Measurements from ENCODE around the gene CIBAR2. TPM values are rescaled to one million over a fixed set of nuclear protein-coding genes. Genes with fewer than 3 reads are reported as not detected.

The CIBAR2 gene
- total and polyA plus RNA-seq, 2 experiments from 2014 or later, result not detected

- DNase-seq, result no peak
- no peaks in the 10 kb centered on the region for H3K9me2 ChIP-seq (ENCODE audit: insufficient read depth)
- in situ Hi-C loops (cut with MboI), result no loop called here
- no peak overlapping the region for H3K4me2 ChIP-seq (ENCODE audit: unreplicated experiment)
- H3K79me2 ChIP-seq (ENCODE audit: insufficient read depth), result no peaks in the 10 kb centered on the region
- no peaks in the 10 kb centered on the region for H4K20me1 ChIP-seq (ENCODE audit: insufficient read depth)
- no peak overlapping the region for H2AFZ ChIP-seq
- H3K4me1 ChIP-seq (ENCODE audit: insufficient read depth), result no peaks in the 10 kb centered on the region
- 92 to 93% methylated on average over 22 of the region's 22 CpGs for WGBS, 2 experiments (ENCODE audit: low coverage in 1 of 2, low lambda C conversion rate in 2 of 2, missing lambda C conversion rate in 2 of 2)
- H3K9me3 ChIP-seq (ENCODE audit: low read depth), result no peaks in the 10 kb centered on the region
- H3F3A ChIP-seq (ENCODE audit: insufficient read depth), result no peaks in the 10 kb centered on the region
- no peak overlapping the region for H3K4me3 ChIP-seq
- H3K9ac ChIP-seq, result no peak overlapping the region
- no peaks in the 10 kb centered on the region for H3K36me3 ChIP-seq (ENCODE audit: low read depth)
- no peaks in the 10 kb centered on the region for H3K27me3 ChIP-seq (replicated peaks; ENCODE audit: insufficient read depth)
- TF ChIP-seq EZH2 (IDR thresholded peaks at IDR 0.05; ENCODE audit: insufficient read depth, poor library complexity, severe bottlenecking) (no peak), EZH2phosphoT487 (IDR thresholded peaks at IDR 0.05; ENCODE audit: insufficient read depth, low read depth) (no peak)
- no peak overlapping the region for H3K27ac ChIP-seq
Measured at GRCh38 chr16:85079785-85080570, 32.3 kb downstream of the CIBAR2 start.

DNA sequence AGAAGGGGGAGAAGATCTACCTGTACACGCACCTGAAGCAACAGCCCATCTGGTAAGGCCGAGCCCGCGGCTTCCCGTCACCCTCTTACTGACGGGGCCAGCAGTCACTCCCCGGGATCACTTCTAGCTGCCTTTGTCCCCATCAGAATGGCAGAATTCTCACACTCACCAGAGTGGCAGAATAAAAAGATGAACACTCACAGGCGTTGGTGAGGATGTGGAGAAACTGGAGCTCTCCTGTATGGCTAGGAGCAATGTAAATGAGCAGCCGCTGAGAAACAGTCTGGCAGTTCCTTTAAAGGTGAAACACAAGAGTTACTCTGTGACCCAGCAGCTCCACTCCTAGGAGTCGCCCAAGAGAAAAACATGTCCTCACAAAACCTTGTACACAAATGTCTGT lies 33.3 kb downstream of the CIBAR2 start:
- Histone ChIP-seq H3K4me3 (no peak overlapping the region), H2AFZ (no peak overlapping the region), H4K20me1 (ENCODE audit: insufficient read depth) (no peaks in the 10 kb centered on the region), H3K4me1 (ENCODE audit: insufficient read depth) (no peaks in the 10 kb centered on the region), H3K27ac (no peak overlapping the region), H3F3A (ENCODE audit: insufficient read depth) (no peaks in the 10 kb centered on the region), H3K4me2 (ENCODE audit: unreplicated experiment) (no peak overlapping the region), H3K9me3 (ENCODE audit: low read depth) (no peaks in the 10 kb centered on the region), H3K27me3 (replicated peaks; ENCODE audit: insufficient read depth) (no peaks in the 10 kb centered on the region), H3K9ac (no peak overlapping the region), H3K36me3 (ENCODE audit: low read depth) (no peaks in the 10 kb centered on the region), H3K79me2 (ENCODE audit: insufficient read depth) (no peaks in the 10 kb centered on the region), H3K9me2 (ENCODE audit: insufficient read depth) (no peaks in the 10 kb centered on the region)
- WGBS, 2 experiments (ENCODE audit: low coverage in 1 of 2, low lambda C conversion rate in 2 of 2, missing lambda C conversion rate in 2 of 2), result 98 to 99% methylated on average over 10 of the region's 10 CpGs
- TF ChIP-seq EZH2phosphoT487 (IDR thresholded peaks at IDR 0.05; ENCODE audit: insufficient read depth, low read depth) (no peak), EZH2 (IDR thresholded peaks at IDR 0.05; ENCODE audit: insufficient read depth, poor library complexity, severe bottlenecking) (no peak)
- no peak for DNase-seq
- in situ Hi-C loops (cut with MboI), result no loop called here

GRCh38 chr16:85078226-85078625 lies 34.0 kb downstream of the CIBAR2 start:
- H3K36me3 ChIP-seq (ENCODE audit: low read depth), result no peaks in the 10 kb centered on the region
- H3K27ac ChIP-seq, result no peak overlapping the region
- no peaks in the 10 kb centered on the region for H3K4me1 ChIP-seq (ENCODE audit: insufficient read depth)
- no peaks in the 10 kb centered on the region for H3K9me2 ChIP-seq (ENCODE audit: insufficient read depth)
- no peak overlapping the region for H3K4me2 ChIP-seq (ENCODE audit: unreplicated experiment)
- no peak overlapping the region for H2AFZ ChIP-seq
- in situ Hi-C loops (cut with MboI), result no loop called here
- H3K9me3 ChIP-seq (ENCODE audit: low read depth), result no peaks in the 10 kb centered on the region
- no peak overlapping the region for H3K4me3 ChIP-seq
- H3F3A ChIP-seq (ENCODE audit: insufficient read depth), result no peaks in the 10 kb centered on the region
- TF ChIP-seq EZH2 (IDR thresholded peaks at IDR 0.05; ENCODE audit: insufficient read depth, poor library complexity, severe bottlenecking) (no peak), EZH2phosphoT487 (IDR thresholded peaks at IDR 0.05; ENCODE audit: insufficient read depth, low read depth) (no peak)
- WGBS, 2 experiments (ENCODE audit: low coverage in 1 of 2, low lambda C conversion rate in 2 of 2, missing lambda C conversion rate in 2 of 2), result 94 to 97% methylated on average over 10 of the region's 10 CpGs
- no peak for DNase-seq
- no peaks in the 10 kb centered on the region for H4K20me1 ChIP-seq (ENCODE audit: insufficient read depth)
- H3K79me2 ChIP-seq (ENCODE audit: insufficient read depth), result no peaks in the 10 kb centered on the region
- H3K27me3 ChIP-seq (replicated peaks; ENCODE audit: insufficient read depth), result no peaks in the 10 kb centered on the region
- no peak overlapping the region for H3K9ac ChIP-seq

DNA sequence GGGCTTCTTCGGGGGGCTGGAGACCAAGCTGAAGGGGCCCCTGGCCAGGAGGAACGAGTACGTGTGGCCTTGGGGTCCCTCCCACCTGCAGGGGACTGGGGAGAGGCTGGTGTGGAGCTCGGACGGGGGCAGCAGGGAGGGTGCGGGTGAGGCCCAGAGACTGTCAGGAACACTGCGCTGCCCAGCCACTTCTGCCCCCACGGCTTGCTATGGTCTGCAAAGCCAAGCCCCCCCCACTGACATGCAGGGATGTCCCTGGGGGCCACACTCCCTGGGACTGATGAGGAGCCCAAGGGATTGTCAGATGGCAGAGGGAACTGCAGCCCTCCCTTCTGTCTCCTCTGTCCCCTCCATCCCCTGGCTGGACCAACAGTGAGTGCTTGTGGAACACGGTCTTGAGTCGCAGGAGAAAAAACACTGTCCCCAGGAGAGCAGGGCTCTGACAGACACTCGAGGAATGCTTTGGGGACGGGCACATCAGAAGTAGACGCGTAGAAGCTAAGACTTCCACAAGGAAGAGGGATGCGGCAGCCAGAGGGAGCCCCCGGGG lies 34.6 kb downstream of the CIBAR2 start:
- H3K4me3 ChIP-seq, result no peak overlapping the region
- H4K20me1 ChIP-seq (ENCODE audit: insufficient read depth), result no peaks in the 10 kb centered on the region
- no peak for DNase-seq
- in situ Hi-C loops (cut with MboI), result no loop called here
- no peak overlapping the region for H3K4me2 ChIP-seq (ENCODE audit: unreplicated experiment)
- peaks cover 1% of the 10 kb centered on the region; the same call in 1 of the 2 replicates for H3K4me1 ChIP-seq (ENCODE audit: insufficient read depth)
- 92 to 93% methylated on average over 16 of the region's 16 CpGs for WGBS, 2 experiments (ENCODE audit: low coverage in 1 of 2, low lambda C conversion rate in 2 of 2, missing lambda C conversion rate in 2 of 2)
- no peaks in the 10 kb centered on the region for H3K79me2 ChIP-seq (ENCODE audit: insufficient read depth)
- H3K27ac ChIP-seq, result no peak overlapping the region
- H3K9me3 ChIP-seq (ENCODE audit: low read depth), result no peaks in the 10 kb centered on the region
- TF ChIP-seq EZH2phosphoT487 (IDR thresholded peaks at IDR 0.05; ENCODE audit: insufficient read depth, low read depth) (no peak), EZH2 (IDR thresholded peaks at IDR 0.05; ENCODE audit: insufficient read depth, poor library complexity, severe bottlenecking) (no peak)
- no peaks in the 10 kb centered on the region for H3K9me2 ChIP-seq (ENCODE audit: insufficient read depth)
- no peaks in the 10 kb centered on the region; the same call in 1 of the 2 replicates for H3F3A ChIP-seq (ENCODE audit: insufficient read depth)
- H2AFZ ChIP-seq, result no peak overlapping the region
- no peaks in the 10 kb centered on the region for H3K36me3 ChIP-seq (ENCODE audit: low read depth)
- no peak overlapping the region for H3K9ac ChIP-seq
- H3K27me3 ChIP-seq (replicated peaks; ENCODE audit: insufficient read depth), result no peaks in the 10 kb centered on the region
